PC-9 (cell line): Measurements from ENCODE around the gene TGIF1.

Experiments used
- EZH2 ChIP-seq: fragments of 200-600 bp; sonication (generic); IDR thresholded peaks from 2 replicates; pipeline ENCODE4 v1.8.0; 2017; ENCODE audit warnings: antibody characterized with exemption, low read depth
- TF ChIP-seq, protein P1 (sequence below): fragments of 200-600 bp; sonication (generic); conservative IDR thresholded peaks from 2 replicates; pipeline ENCODE4 v1.6.1; 2017; ENCODE audit warnings: mixed run types, antibody characterized with exemption, mild to moderate bottlenecking, moderate library complexity

DNA sequence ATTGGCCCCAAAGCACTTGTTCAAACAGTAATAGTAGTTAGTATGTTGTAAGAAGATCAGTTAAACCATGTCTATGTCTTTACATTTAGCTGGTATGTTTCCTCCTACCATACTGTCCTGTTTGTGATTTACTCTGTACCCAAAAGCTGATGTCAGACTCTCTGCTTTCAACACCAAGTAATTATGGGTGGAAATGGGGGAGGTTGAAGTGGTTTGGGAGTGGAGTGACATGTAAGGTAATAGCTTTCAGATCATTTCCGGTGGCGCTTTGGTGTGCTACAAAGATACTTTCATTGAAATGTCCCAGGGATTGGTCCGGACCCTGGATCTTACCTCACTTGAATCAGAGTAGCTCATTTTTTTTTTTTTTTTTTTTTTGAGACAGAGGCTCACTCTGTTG is 39.7 kb upstream of the TGIF1 start:
- TF ChIP-seq, protein P1, sequence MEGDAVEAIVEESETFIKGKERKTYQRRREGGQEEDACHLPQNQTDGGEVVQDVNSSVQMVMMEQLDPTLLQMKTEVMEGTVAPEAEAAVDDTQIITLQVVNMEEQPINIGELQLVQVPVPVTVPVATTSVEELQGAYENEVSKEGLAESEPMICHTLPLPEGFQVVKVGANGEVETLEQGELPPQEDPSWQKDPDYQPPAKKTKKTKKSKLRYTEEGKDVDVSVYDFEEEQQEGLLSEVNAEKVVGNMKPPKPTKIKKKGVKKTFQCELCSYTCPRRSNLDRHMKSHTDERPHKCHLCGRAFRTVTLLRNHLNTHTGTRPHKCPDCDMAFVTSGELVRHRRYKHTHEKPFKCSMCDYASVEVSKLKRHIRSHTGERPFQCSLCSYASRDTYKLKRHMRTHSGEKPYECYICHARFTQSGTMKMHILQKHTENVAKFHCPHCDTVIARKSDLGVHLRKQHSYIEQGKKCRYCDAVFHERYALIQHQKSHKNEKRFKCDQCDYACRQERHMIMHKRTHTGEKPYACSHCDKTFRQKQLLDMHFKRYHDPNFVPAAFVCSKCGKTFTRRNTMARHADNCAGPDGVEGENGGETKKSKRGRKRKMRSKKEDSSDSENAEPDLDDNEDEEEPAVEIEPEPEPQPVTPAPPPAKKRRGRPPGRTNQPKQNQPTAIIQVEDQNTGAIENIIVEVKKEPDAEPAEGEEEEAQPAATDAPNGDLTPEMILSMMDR = no peak
- no peak for TF ChIP-seq EZH2
